CD14-positive monocyte (primary cell): ENCODE data around the gene ZSCAN5A. TPM values are rescaled to one million over a fixed set of nuclear protein-coding genes. Genes with fewer than 3 reads are reported as not detected.

Source experiments
- DNase-seq, 3 donors: peaks; one replicate each; pipeline ENCODE4 v3.0.0-alpha.2; 2011 to 2022
- H2AFZ ChIP-seq: 2 replicates; pipeline ENCODE4 v1.6.0; 2012; ENCODE audit warnings: mild to moderate bottlenecking, low read depth, low read length, inconsistent platforms; ENCODE audit not compliant: insufficient read depth, poor library complexity, severe bottlenecking
- H3K27ac ChIP-seq, 2 donors: 1 replicate in 1 of 2; 2 replicates in 1 of 2; pipeline ENCODE4 v1.5.1; 2012 to 2013; ENCODE audit warnings: low read length in 2 of 2, control low read depth in 1 of 2, inconsistent platforms in 1 of 2, low read depth in 1 of 2, mild to moderate bottlenecking in 1 of 2
- H3K27me3 ChIP-seq, 2 donors: one replicate each; pipeline versions ENCODE4 v1.6.0 to v1.6.1; 2011 to 2013; ENCODE audit warnings: low read length in 2 of 2; ENCODE audit not compliant: control insufficient read depth in 2 of 2, insufficient read depth in 2 of 2
- H3K36me3 ChIP-seq, 2 donors: replicated peaks in 1 of 2; 1 replicate in 1 of 2; 2 replicates in 1 of 2; pipeline versions ENCODE4 v1.5.1 to v1.6.1; 2012 to 2013; ENCODE audit warnings: low read length in 2 of 2, control low read depth in 1 of 2, inconsistent platforms in 1 of 2, mild to moderate bottlenecking in 1 of 2; ENCODE audit not compliant: insufficient read depth in 2 of 2, control insufficient read depth in 1 of 2
- H3K4me1 ChIP-seq, 2 donors: 1 replicate in 1 of 2; 2 replicates in 1 of 2; pipeline versions ENCODE4 v1.5.1 to v1.6.1; 2012 to 2013; ENCODE audit warnings: low read length in 2 of 2, control low read depth in 1 of 2, inconsistent platforms in 1 of 2, mild to moderate bottlenecking in 1 of 2, moderate library complexity in 1 of 2; ENCODE audit not compliant: insufficient read depth in 2 of 2, control insufficient read depth in 1 of 2
- H3K4me2 ChIP-seq: replicated peaks from 2 replicates; pipeline ENCODE3; 2012; ENCODE audit warnings: low read length, moderate library complexity, mild to moderate bottlenecking; ENCODE audit not compliant: poor library complexity, severe bottlenecking; ENCODE audit errors: extremely low read depth
- H3K4me3 ChIP-seq, 3 experiments: fragments of 200-600 bp in 1 of 3; sonication (generic) in 1 of 3; replicated peaks in 1 of 3; 1 replicate in 2 of 3; 2 replicates in 1 of 3; pipeline ENCODE4 v1.5.1; 2011 to 2013; ENCODE audit warnings: low read length in 3 of 3, mild to moderate bottlenecking in 3 of 3, control low read depth in 2 of 3, low read depth in 2 of 3, inconsistent platforms in 1 of 3, moderate library complexity in 1 of 3
- H3K79me2 ChIP-seq: 2 replicates; pipeline ENCODE4 v1.6.0; 2012; ENCODE audit warnings: mild to moderate bottlenecking, control low read depth, inconsistent platforms, low read length, moderate library complexity; ENCODE audit not compliant: insufficient read depth
- H3K9ac ChIP-seq: 2 replicates; pipeline ENCODE4 v1.6.0; 2017; ENCODE audit warnings: low read length, mild to moderate bottlenecking; ENCODE audit not compliant: insufficient read depth, poor library complexity, severe bottlenecking
- H3K9me3 ChIP-seq, 2 donors: replicated peaks in 1 of 2; 1 replicate in 1 of 2; 2 replicates in 1 of 2; pipeline versions ENCODE4 v1.5.1 to v1.6.1; 2012 to 2013; ENCODE audit warnings: low read length in 2 of 2, control low read depth in 1 of 2; ENCODE audit not compliant: control insufficient read depth in 1 of 2, insufficient read depth in 1 of 2
- H4K20me1 ChIP-seq: 2 replicates; pipeline ENCODE4 v1.6.0; 2012; ENCODE audit warnings: mild to moderate bottlenecking, low read length, control low read depth, moderate library complexity; ENCODE audit not compliant: insufficient read depth
- H3K27ac Mint-ChIP-seq, 7 donors: one replicate each; pipeline ENCODE4 v1.8.0; 2020; ENCODE audit warnings: mild to moderate bottlenecking in 7 of 7, mixed read lengths in 7 of 7, moderate library complexity in 6 of 7, inconsistent platforms in 2 of 7
- H3K27me3 Mint-ChIP-seq, 3 donors: one replicate each; pipeline ENCODE4 v1.8.0; 2021 to 2022; ENCODE audit warnings: low read depth in 3 of 3, mild to moderate bottlenecking in 3 of 3, mixed read lengths in 3 of 3, moderate library complexity in 3 of 3, inconsistent platforms in 1 of 3
- H3K36me3 Mint-ChIP-seq, 2 donors: one replicate each; pipeline ENCODE4 v1.8.0; 2020; ENCODE audit warnings: mixed read lengths in 2 of 2, inconsistent platforms in 1 of 2, mild to moderate bottlenecking in 1 of 2
- H3K4me1 Mint-ChIP-seq: one replicate; pipeline ENCODE4 v1.8.0; 2020; ENCODE audit warnings: mild to moderate bottlenecking, mixed read lengths
- H3K4me3 Mint-ChIP-seq, 2 donors: one replicate each; pipeline ENCODE4 v1.8.0; 2020; ENCODE audit warnings: mild to moderate bottlenecking in 2 of 2, mixed read lengths in 2 of 2, moderate library complexity in 1 of 2
- H3K9me3 Mint-ChIP-seq, 7 donors: one replicate each; pipeline ENCODE4 v1.8.0; 2020 to 2022; ENCODE audit warnings: mixed read lengths in 7 of 7, mild to moderate bottlenecking in 6 of 7, moderate library complexity in 6 of 7, inconsistent platforms in 2 of 7
- WGBS: methylation state at CpG from one replicate; pipeline ENCODE4 v1.1.5; 2013; ENCODE audit warnings: missing lambda C conversion rate; ENCODE audit not compliant: insufficient coverage; 5-methylcytosine and 5-hydroxymethylcytosine counted together
- intact Hi-C, 2 donors: fragments of 100-400 bp; cut with micrococcal nuclease; formaldehyde crosslinking; loops; one replicate each; pipeline versions ENCODE4 v1.15.0 to v1.15.1; 2023
- polyA plus RNA-seq, 3 donors: library from polyadenylated mRNA; depleted of rRNA in 1 of 3; unstranded in 2 of 3; stranded (reverse) in 1 of 3; fragments of 300-500 nt in 2 of 3; fragments of >200 nt in 1 of 3; fragmentation: Illumina TruSeq in 2 of 3; gene quantifications; 1 replicate in 2 of 3; 2 replicates in 1 of 3; pipeline ENCODE4 v1.2.3, GENCODE V29; 2012 to 2021
- TF ChIP-seq, protein P1 (sequence below): fragments of 200-600 bp; IDR thresholded peaks from one replicate; pipeline ENCODE4 v1.8.0; 2022; ENCODE audit warnings: antibody characterized with exemption, mild to moderate bottlenecking

The ZSCAN5A gene
- polyA plus RNA-seq, 3 donors: 5.3 to 11.3 (median 6.3) TPM

- no peak overlapping the region for H3K4me3 ChIP-seq
- no peak for DNase-seq
- peaks cover 3 to 11% of the 10 kb centered on the region in 2 donors for H3K4me1 ChIP-seq
- H3K27ac ChIP-seq: no peak overlapping the region
- H3K4me2 ChIP-seq: no peak overlapping the region
- intact Hi-C loops: no loop called here
- H3K4me3 Mint-ChIP-seq: no peak overlapping the region
- H3K36me3 Mint-ChIP-seq: peaks cover 25 to 32% of the 10 kb centered on the region in 2 donors
- WGBS: 92% methylated on average over 4 of the region's 10 CpGs
- H3K9ac ChIP-seq: no peak overlapping the region
- peaks cover 17 to 38% (median 24%) of the 10 kb centered on the region in 3 donors for H3K27me3 Mint-ChIP-seq
- H3K9me3 Mint-ChIP-seq: peaks cover 0 to 6% (median 0%) of the 10 kb centered on the region in 7 donors
- H3K36me3 ChIP-seq: peaks cover 6 to 19% of the 10 kb centered on the region in 2 donors
- H3K4me1 Mint-ChIP-seq: peaks cover 9% of the 10 kb centered on the region
- no peaks in the 10 kb centered on the region for H3K79me2 ChIP-seq
- H4K20me1 ChIP-seq: no peaks in the 10 kb centered on the region
- TF ChIP-seq, protein P1, sequence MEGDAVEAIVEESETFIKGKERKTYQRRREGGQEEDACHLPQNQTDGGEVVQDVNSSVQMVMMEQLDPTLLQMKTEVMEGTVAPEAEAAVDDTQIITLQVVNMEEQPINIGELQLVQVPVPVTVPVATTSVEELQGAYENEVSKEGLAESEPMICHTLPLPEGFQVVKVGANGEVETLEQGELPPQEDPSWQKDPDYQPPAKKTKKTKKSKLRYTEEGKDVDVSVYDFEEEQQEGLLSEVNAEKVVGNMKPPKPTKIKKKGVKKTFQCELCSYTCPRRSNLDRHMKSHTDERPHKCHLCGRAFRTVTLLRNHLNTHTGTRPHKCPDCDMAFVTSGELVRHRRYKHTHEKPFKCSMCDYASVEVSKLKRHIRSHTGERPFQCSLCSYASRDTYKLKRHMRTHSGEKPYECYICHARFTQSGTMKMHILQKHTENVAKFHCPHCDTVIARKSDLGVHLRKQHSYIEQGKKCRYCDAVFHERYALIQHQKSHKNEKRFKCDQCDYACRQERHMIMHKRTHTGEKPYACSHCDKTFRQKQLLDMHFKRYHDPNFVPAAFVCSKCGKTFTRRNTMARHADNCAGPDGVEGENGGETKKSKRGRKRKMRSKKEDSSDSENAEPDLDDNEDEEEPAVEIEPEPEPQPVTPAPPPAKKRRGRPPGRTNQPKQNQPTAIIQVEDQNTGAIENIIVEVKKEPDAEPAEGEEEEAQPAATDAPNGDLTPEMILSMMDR: no peak
- peaks cover 0 to 16% of the 10 kb centered on the region in 2 donors for H3K27me3 ChIP-seq
- no peaks in the 10 kb centered on the region for H3K9me3 ChIP-seq
- H2AFZ ChIP-seq: no peak overlapping the region
- H3K27ac Mint-ChIP-seq: no peak overlapping the region
Measured at GRCh38 chr19:56218961-56219360, 95.7 kb downstream of the ZSCAN5A start.

GRCh38 chr19:56217039-56217949 lies 97.3 kb downstream of the ZSCAN5A start:
- H3K4me3 ChIP-seq: peak overlapping the region in 2 of 3 experiments; percentile 12 to 62
- peak overlapping the region; percentile 66 to 87 for H3K4me3 Mint-ChIP-seq
- no peak overlapping the region for H3K27ac ChIP-seq
- no peak overlapping the region for H3K27ac Mint-ChIP-seq
- WGBS: 11% methylated on average over 79 of the region's 79 CpGs
- no peak for DNase-seq
- H3K9ac ChIP-seq: peak overlapping the region; percentile 15
- peak overlapping the region; percentile 72 for H3K4me2 ChIP-seq
- H3K9me3 Mint-ChIP-seq: peaks cover 0 to 6% (median 0%) of the 10 kb centered on the region in 7 donors
- H2AFZ ChIP-seq: peak overlapping the region; percentile 62
- no peaks in the 10 kb centered on the region for H3K9me3 ChIP-seq
- peaks cover 15 to 20% of the 10 kb centered on the region in 2 donors for H3K36me3 Mint-ChIP-seq
- intact Hi-C loops: no loop called here
- H3K27me3 ChIP-seq: peaks cover 0 to 16% of the 10 kb centered on the region in 2 donors
- peaks cover 0 to 12% of the 10 kb centered on the region in 2 donors for H3K36me3 ChIP-seq
- H3K4me1 ChIP-seq: peaks cover 3 to 11% of the 10 kb centered on the region in 2 donors
- no peaks in the 10 kb centered on the region for H4K20me1 ChIP-seq
- H3K27me3 Mint-ChIP-seq: peaks cover 17 to 38% (median 26%) of the 10 kb centered on the region in 3 donors
- peaks cover 9% of the 10 kb centered on the region for H3K4me1 Mint-ChIP-seq
- H3K79me2 ChIP-seq: no peaks in the 10 kb centered on the region
- TF ChIP-seq, protein P1: no peak
